ENCODE results near the gene OST4.

The OST4 gene

GRCh38 chr2:27089111-27089954, 17.9 kb upstream of the OST4 start:
- no peak for DNase-seq (ENCODE audit: low spot score)
- TF ChIP-seq CTCF (IDR thresholded peaks at IDR 0.05; ENCODE audit: extremely low read depth, missing control alignments), result no peak

- TF ChIP-seq CTCF (IDR thresholded peaks at IDR 0.05; ENCODE audit: extremely low read depth, missing control alignments), result no peak
- DNase-seq (ENCODE audit: low spot score), result no peak
Observed at GRCh38 chr2:27088634-27089033, 17.2 kb upstream of the OST4 start.

DNA sequence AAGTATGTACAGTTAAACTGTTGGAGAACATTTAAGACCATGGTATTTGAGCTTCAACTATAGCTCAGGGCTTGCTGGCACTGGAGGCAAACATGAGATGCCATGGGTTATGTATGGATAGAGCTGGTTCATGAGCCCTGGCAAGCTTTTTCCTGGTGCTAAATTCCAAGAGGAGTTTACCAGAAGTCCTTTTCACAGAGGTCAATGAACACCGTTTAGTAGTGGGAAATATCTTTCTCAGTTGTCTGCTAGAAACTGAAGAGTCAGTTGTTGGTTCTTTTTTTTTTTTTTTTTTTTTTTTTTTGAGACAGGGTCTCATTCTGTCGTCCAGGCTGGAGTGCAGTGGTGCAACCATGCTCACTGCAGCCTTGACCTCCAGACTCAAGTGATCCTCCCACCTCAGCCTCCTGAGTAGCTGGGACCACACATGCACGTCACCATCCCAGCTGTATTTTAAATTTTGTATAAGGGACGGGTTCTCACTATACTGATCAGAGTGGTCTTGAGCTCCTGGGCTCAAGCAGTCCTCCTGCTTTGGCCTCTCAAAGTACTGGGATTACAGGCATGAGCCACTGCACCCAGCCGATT, 16.5 kb upstream of the OST4 start:
- DNase-seq (ENCODE audit: low spot score), result no peak
- no peak for TF ChIP-seq CTCF (IDR thresholded peaks at IDR 0.05; ENCODE audit: extremely low read depth, missing control alignments)

DNA sequence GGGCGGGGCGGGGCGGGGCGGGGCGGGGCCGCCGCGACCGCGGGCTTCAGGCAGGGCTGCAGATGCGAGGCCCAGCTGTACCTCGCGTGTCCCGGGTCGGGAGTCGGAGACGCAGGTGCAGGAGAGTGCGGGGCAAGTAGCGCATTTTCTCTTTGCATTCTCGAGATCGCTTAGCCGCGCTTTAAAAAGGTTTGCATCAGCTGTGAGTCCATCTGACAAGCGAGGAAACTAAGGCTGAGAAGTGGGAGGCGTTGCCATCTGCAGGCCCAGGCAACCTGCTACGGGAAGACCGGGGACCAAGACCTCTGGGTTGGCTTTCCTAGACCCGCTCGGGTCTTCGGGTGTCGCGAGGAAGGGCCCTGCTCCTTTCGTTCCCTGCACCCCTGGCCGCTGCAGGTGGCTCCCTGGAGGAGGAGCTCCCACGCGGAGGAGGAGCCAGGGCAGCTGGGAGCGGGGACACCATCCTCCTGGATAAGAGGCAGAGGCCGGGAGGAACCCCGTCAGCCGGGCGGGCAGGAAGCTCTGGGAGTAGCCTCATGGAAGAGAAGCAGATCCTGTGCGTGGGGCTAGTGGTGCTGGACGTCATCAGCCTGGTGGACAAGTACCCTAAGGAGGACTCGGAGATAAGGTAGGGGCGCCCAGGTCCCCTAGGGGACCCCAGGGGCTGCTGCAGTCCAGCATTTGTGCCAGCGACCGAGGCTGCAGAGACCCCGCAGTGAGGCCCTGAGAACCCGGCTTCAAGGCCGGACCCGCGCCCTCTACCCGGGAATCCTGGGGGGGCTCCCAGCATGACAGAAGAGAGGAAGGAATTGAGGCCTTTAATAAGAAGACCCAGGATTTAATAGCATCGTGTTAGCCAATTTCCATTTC, 15.5 kb upstream of the OST4 start, which contains the start of gene KHK:
Gene KHK (plus strand): TSS at position 49 of the 870 bp plus-strand sequence. CDS start 488 bp downstream, at position 537.
- TF ChIP-seq CTCF (IDR thresholded peaks at IDR 0.05; ENCODE audit: extremely low read depth, missing control alignments), result no peak
- peak; percentile 48 for DNase-seq (ENCODE audit: low spot score)

DNA sequence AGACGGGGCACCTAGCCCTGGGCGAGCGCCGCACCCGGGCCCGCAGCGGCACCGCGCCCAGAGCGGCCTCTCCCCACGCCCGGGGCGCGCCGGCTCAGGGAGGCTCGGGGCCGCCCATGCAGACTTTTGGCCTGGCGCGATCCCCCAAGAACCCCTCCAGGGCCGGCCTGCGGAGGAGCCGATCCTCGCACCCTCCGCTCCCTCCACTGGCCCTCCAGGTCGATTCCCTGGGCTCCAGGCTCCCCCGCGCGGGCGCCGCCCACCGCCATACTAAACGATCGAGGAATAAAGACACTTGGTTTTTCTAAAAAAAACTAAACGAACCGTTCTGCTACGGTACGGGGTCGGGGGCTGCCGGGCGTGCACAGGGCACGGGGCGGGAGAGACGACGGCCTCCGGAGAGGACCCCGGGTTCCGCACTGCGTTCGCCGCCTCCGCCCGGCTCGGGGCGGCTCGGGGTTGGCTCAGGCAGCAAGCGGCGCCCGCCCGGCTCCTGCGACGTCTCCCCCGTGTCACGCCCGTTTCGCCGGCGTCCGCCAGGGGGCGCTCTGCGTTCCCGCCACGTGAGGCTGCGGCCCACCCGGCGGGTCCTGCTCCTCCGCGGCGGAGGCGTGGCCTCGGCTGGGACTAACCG, 14.8 kb upstream of the OST4 start:
- DNase-seq (ENCODE audit: low spot score), result peak; percentile 100
- peak; percentile 94 for TF ChIP-seq CTCF (IDR thresholded peaks at IDR 0.05; ENCODE audit: extremely low read depth, missing control alignments)

- DNase-seq (ENCODE audit: low spot score), result peak; percentile 64
- TF ChIP-seq CTCF (IDR thresholded peaks at IDR 0.05; ENCODE audit: extremely low read depth, missing control alignments), result peak; percentile 38
Observed at GRCh38 chr2:27085673-27086089, 14.2 kb upstream of the OST4 start.

Measured in GM20000 (cell line).